NT2/D1 (cell line): Measurements from ENCODE around the gene RNF223.

Experiments used
- DNase-seq: peaks from one replicate; pipeline ENCODE4 v3.0.0-alpha.2; 2011; ENCODE audit warnings: low read depth, low spot score
- H3K27me3 ChIP-seq: 2 replicates; pipeline ENCODE4 v1.6.0; 2011; ENCODE audit warnings: mild to moderate bottlenecking; ENCODE audit not compliant: insufficient read length, insufficient read depth
- H3K36me3 ChIP-seq: 2 replicates; pipeline ENCODE4 v1.6.1; 2011; ENCODE audit warnings: mild to moderate bottlenecking, low read length, mixed read lengths; ENCODE audit not compliant: insufficient read depth, insufficient read length
- H3K4me1 ChIP-seq: 2 replicates; pipeline ENCODE4 v1.5.1; 2011; ENCODE audit not compliant: insufficient read depth, insufficient read length
- H3K4me3 ChIP-seq: 2 replicates; pipeline ENCODE4 v1.5.1; 2011; ENCODE audit warnings: low read depth; ENCODE audit not compliant: insufficient read length
- H3K9ac ChIP-seq: 2 replicates; pipeline ENCODE4 v1.6.0; 2011; ENCODE audit warnings: low read depth; ENCODE audit not compliant: insufficient read length
- H3K9me3 ChIP-seq: 2 replicates; pipeline ENCODE4 v1.5.1; 2011; ENCODE audit warnings: mild to moderate bottlenecking, low read length; ENCODE audit not compliant: insufficient read depth
- SUZ12 ChIP-seq: IDR thresholded peaks from 2 replicates; pipeline ENCODE4 v1.6.1; 2011; ENCODE audit not compliant: insufficient read length, insufficient read depth; ENCODE audit errors: extremely low read depth
- YY1 ChIP-seq: IDR thresholded peaks from 2 replicates; pipeline ENCODE4 v1.6.1; 2011; ENCODE audit not compliant: insufficient read length, insufficient read depth
- ZNF274 ChIP-seq: IDR thresholded peaks from 2 replicates; pipeline ENCODE4 v1.6.1; 2011; ENCODE audit warnings: mild to moderate bottlenecking, low read depth, low read length

RNF223 gene

GRCh38 chr1:1072299-1072848 is 1.7 kb downstream of the RNF223 start:
- Histone ChIP-seq H3K9ac (no peak overlapping the region), H3K4me1 (peaks cover 16% of the 10 kb centered on the region), H3K4me3 (no peak overlapping the region), H3K27me3 (peaks cover 32% of the 10 kb centered on the region), H3K9me3 (no peaks in the 10 kb centered on the region), H3K36me3 (no peaks in the 10 kb centered on the region)
- no peak for DNase-seq
- TF ChIP-seq ZNF274 (no peak), SUZ12 (no peak), YY1 (no peak)

- H3K4me3 ChIP-seq = no peak overlapping the region
- TF ChIP-seq YY1 = no peak
- no peak for TF ChIP-seq ZNF274
- no peak for TF ChIP-seq SUZ12
- no peak for DNase-seq
- peaks cover 16% of the 10 kb centered on the region for H3K4me1 ChIP-seq
- H3K9me3 ChIP-seq = no peaks in the 10 kb centered on the region
- H3K36me3 ChIP-seq = no peaks in the 10 kb centered on the region
- H3K27me3 ChIP-seq = peaks cover 28% of the 10 kb centered on the region
- no peak overlapping the region for H3K9ac ChIP-seq
Observed at GRCh38 chr1:1071486-1072298, 2.4 kb downstream of the RNF223 start.

- TF ChIP-seq YY1 (no peak), SUZ12 (no peak), ZNF274 (no peak)
- Histone ChIP-seq H3K9me3 (no peaks in the 10 kb centered on the region), H3K27me3 (peaks cover 14% of the 10 kb centered on the region), H3K4me3 (peak overlapping the region; percentile 51), H3K9ac (peak overlapping the region; percentile 79), H3K4me1 (peaks cover 18% of the 10 kb centered on the region), H3K36me3 (no peaks in the 10 kb centered on the region)
- DNase-seq = no peak
Observed at GRCh38 chr1:1069711-1070676, 4.1 kb downstream of the RNF223 start.

- no peak for TF ChIP-seq ZNF274
- TF ChIP-seq SUZ12 = no peak
- TF ChIP-seq YY1 = no peak
- H3K4me3 ChIP-seq = peak overlapping the region; percentile 51
- H3K36me3 ChIP-seq = no peaks in the 10 kb centered on the region
- H3K9ac ChIP-seq = peak overlapping the region; percentile 79
- peaks cover 7% of the 10 kb centered on the region for H3K27me3 ChIP-seq
- peak; percentile 57 for DNase-seq
- no peaks in the 10 kb centered on the region for H3K9me3 ChIP-seq
- H3K4me1 ChIP-seq = peaks cover 16% of the 10 kb centered on the region
Observed at GRCh38 chr1:1069056-1069710, 4.9 kb downstream of the RNF223 start.

- H3K36me3 ChIP-seq = no peaks in the 10 kb centered on the region
- peaks cover 7% of the 10 kb centered on the region for H3K27me3 ChIP-seq
- no peak overlapping the region for H3K9ac ChIP-seq
- H3K9me3 ChIP-seq = no peaks in the 10 kb centered on the region
- no peak for DNase-seq
- peak overlapping the region; percentile 4 for H3K4me3 ChIP-seq
- TF ChIP-seq ZNF274 (no peak), YY1 (no peak), SUZ12 (no peak)
- H3K4me1 ChIP-seq = peaks cover 18% of the 10 kb centered on the region
Observed at GRCh38 chr1:1068517-1069055, 5.5 kb downstream of the RNF223 start.

GRCh38 chr1:1067860-1068516 is 6.1 kb downstream of the RNF223 start:
- TF ChIP-seq ZNF274 = no peak
- TF ChIP-seq YY1 = no peak
- no peak for TF ChIP-seq SUZ12
- Histone ChIP-seq H3K4me1 (peaks cover 24% of the 10 kb centered on the region), H3K36me3 (no peaks in the 10 kb centered on the region), H3K9me3 (no peaks in the 10 kb centered on the region), H3K27me3 (peaks cover 9% of the 10 kb centered on the region), H3K4me3 (peak overlapping the region; percentile 4), H3K9ac (no peak overlapping the region)
- DNase-seq = no peak
